IMR-90 (cell line): ENCODE results near the gene ALLC. TPM values are rescaled to one million over a fixed set of nuclear protein-coding genes. Genes with fewer than 3 reads are reported as not detected.

ENCODE experiments used
- ATAC-seq: fragments of 200-7000 bp; cut with Tn5 transposase; 2 replicates; pipeline ENCODE4 v1.9.1; 2020; ENCODE audit warnings: low read depth, mild to moderate bottlenecking, moderate library complexity
- BruUV-seq: library from RNA; stranded (reverse); fragments of 400-500 nt; replicated peaks from 2 replicates; lab custom pipeline; 2021; lab: Mats Ljungman, UMichigan
- CTCF ChIA-PET: fragments of 300-600 bp; formaldehyde crosslinking; extraction: SDS; loops from one replicate; lab custom pipeline; 2021; ENCODE audit warnings: antibody characterized with exemption; lab: Yijun Ruan, JAX
- POLR2A ChIA-PET: fragments of 300-600 bp; sonication (Branson Sonifier 250); formaldehyde crosslinking; loops from one replicate; lab custom pipeline; 2022; ENCODE audit warnings: antibody characterized with exemption; ENCODE audit not compliant: unreplicated experiment; lab: Charles Lee
- DNase-seq: peaks from one replicate; pipeline ENCODE4 v3.0.0; 2013
- H2AFZ ChIP-seq: replicated peaks from 2 replicates; pipeline ENCODE3; 2013; ENCODE audit warnings: low read length, mild to moderate bottlenecking; ENCODE audit not compliant: poor library complexity
- H2AK5ac ChIP-seq: 2 replicates; pipeline ENCODE4 v1.6.1; 2013; ENCODE audit warnings: low read depth, low read length, inconsistent platforms
- H2AK9ac ChIP-seq: replicated peaks from 2 replicates; pipeline ENCODE3; 2013; ENCODE audit warnings: mild to moderate bottlenecking, low read depth, low read length, moderate library complexity; ENCODE audit not compliant: poor library complexity
- H2BK120ac ChIP-seq: 2 replicates; pipeline ENCODE4 v1.6.1; 2013; ENCODE audit warnings: low read depth, low read length, inconsistent platforms
- H2BK15ac ChIP-seq: 3 replicates; pipeline ENCODE4 v1.6.1; 2013; ENCODE audit warnings: low read depth, low read length, inconsistent platforms
- H2BK20ac ChIP-seq: 2 replicates; pipeline ENCODE4 v1.6.1; 2013; ENCODE audit warnings: low read depth, mild to moderate bottlenecking, inconsistent platforms, low read length, moderate library complexity
- H2BK5ac ChIP-seq: 2 replicates; pipeline ENCODE4 v1.6.1; 2013; ENCODE audit warnings: mild to moderate bottlenecking, low read depth, low read length, inconsistent platforms; ENCODE audit not compliant: poor library complexity, severe bottlenecking
- H3K14ac ChIP-seq: replicated peaks from 2 replicates; pipeline ENCODE4 v1.6.1; 2013; ENCODE audit warnings: low read depth, low read length, inconsistent platforms
- H3K18ac ChIP-seq: 2 replicates; pipeline ENCODE4 v1.6.1; 2013; ENCODE audit warnings: low read depth, low read length, control low read depth
- H3K23ac ChIP-seq: 2 replicates; pipeline ENCODE4 v1.6.1; 2013; ENCODE audit warnings: low read depth, low read length, inconsistent platforms
- H3K27ac ChIP-seq: 2 replicates; pipeline ENCODE4 v1.5.1; 2013; ENCODE audit warnings: mild to moderate bottlenecking, control low read depth, low read length; ENCODE audit not compliant: insufficient read depth
- H3K27me3 ChIP-seq: 2 replicates; pipeline ENCODE4 v1.6.1; 2013; ENCODE audit warnings: low read length; ENCODE audit not compliant: control insufficient read depth, insufficient read depth
- H3K36me3 ChIP-seq: 2 replicates; pipeline ENCODE4 v1.6.1; 2013; ENCODE audit warnings: low read length, mixed read lengths; ENCODE audit not compliant: control insufficient read depth, insufficient read depth
- H3K4ac ChIP-seq: 2 replicates; pipeline ENCODE4 v1.6.1; 2013; ENCODE audit warnings: low read depth, low read length, inconsistent platforms
- H3K4me1 ChIP-seq: 2 replicates; pipeline ENCODE4 v1.6.1; 2013; ENCODE audit warnings: low read length, mixed read lengths; ENCODE audit not compliant: control insufficient read depth, insufficient read depth
- H3K4me2 ChIP-seq: 2 replicates; pipeline ENCODE4 v1.6.1; 2013; ENCODE audit warnings: low read depth, mild to moderate bottlenecking, control low read depth, low read length, moderate library complexity
- H3K4me3 ChIP-seq: 2 replicates; pipeline ENCODE4 v1.5.1; 2013; ENCODE audit warnings: low read depth, mild to moderate bottlenecking, control low read depth, low read length, moderate library complexity; ENCODE audit not compliant: insufficient read depth
- H3K56ac ChIP-seq: 2 replicates; pipeline ENCODE4 v1.6.1; 2013; ENCODE audit warnings: low read length, inconsistent platforms; ENCODE audit not compliant: insufficient read depth; ENCODE audit errors: extremely low read depth
- H3K79me1 ChIP-seq, 2 experiments: 2 replicates each; pipeline ENCODE4 v1.6.1; 2013; ENCODE audit warnings: low read length in 2 of 2, inconsistent platforms in 1 of 2, low read depth in 1 of 2
- H3K9ac ChIP-seq: 2 replicates; pipeline ENCODE4 v1.6.1; 2013; ENCODE audit warnings: low read depth, low read length, control low read depth
- H3K9me1 ChIP-seq: 2 replicates; pipeline ENCODE4 v1.6.1; 2013; ENCODE audit warnings: low read length, inconsistent platforms; ENCODE audit not compliant: insufficient read depth
- H3K9me3 ChIP-seq: 2 replicates; pipeline ENCODE4 v1.6.1; 2013; ENCODE audit warnings: low read length; ENCODE audit not compliant: control insufficient read depth, insufficient read depth
- H4K20me1 ChIP-seq: 2 replicates; pipeline ENCODE4 v1.6.1; 2013; ENCODE audit warnings: low read length, inconsistent platforms; ENCODE audit not compliant: insufficient read depth
- H4K5ac ChIP-seq: 2 replicates; pipeline ENCODE4 v1.6.1; 2013; ENCODE audit warnings: mild to moderate bottlenecking, low read depth, low read length, control low read depth
- H4K8ac ChIP-seq, 2 experiments: 2 replicates each; pipeline ENCODE4 v1.6.1; 2013; ENCODE audit warnings: low read depth in 2 of 2, low read length in 2 of 2, control low read depth in 1 of 2, inconsistent platforms in 1 of 2
- H4K91ac ChIP-seq: 2 replicates; pipeline ENCODE4 v1.6.1; 2013; ENCODE audit warnings: low read depth, low read length, inconsistent platforms; ENCODE audit not compliant: insufficient read depth
- BHLHE40 ChIP-seq: fragments of 150-350 bp; IDR thresholded peaks from 2 replicates; pipeline ENCODE4 v1.6.1; 2016; ENCODE audit warnings: mild to moderate bottlenecking, low read depth, low read length
- CEBPB ChIP-seq: IDR thresholded peaks from 2 replicates; pipeline ENCODE4 v1.6.1; 2012; ENCODE audit warnings: low read depth, low read length, improper control_type of control experiment
- CHD1 ChIP-seq: IDR thresholded peaks from 2 replicates; pipeline ENCODE4 v1.6.1; 2012; ENCODE audit warnings: low read depth, low read length, improper control_type of control experiment
- FOS ChIP-seq: fragments of 150-350 bp; IDR thresholded peaks from 2 replicates; pipeline ENCODE4 v1.6.1; 2016; ENCODE audit warnings: low read depth, low read length
- MAFK ChIP-seq: IDR thresholded peaks from 2 replicates; pipeline ENCODE4 v1.6.1; 2012; ENCODE audit warnings: low read depth, low read length, improper control_type of control experiment
- MAZ ChIP-seq: IDR thresholded peaks from 2 replicates; pipeline ENCODE4 v1.6.1; 2012; ENCODE audit warnings: low read depth, mild to moderate bottlenecking, low read length, improper control_type of control experiment, moderate library complexity, borderline replicate concordance
- MXI1 ChIP-seq: IDR thresholded peaks from 2 replicates; pipeline ENCODE4 v1.6.1; 2012; ENCODE audit warnings: low read depth, mild to moderate bottlenecking, low read length, moderate library complexity, borderline replicate concordance
- NFE2L2 ChIP-seq: fragments of 150-350 bp; IDR thresholded peaks from 2 replicates; pipeline ENCODE4 v1.6.1; 2016; ENCODE audit warnings: low read depth, mild to moderate bottlenecking, low read length
- POLR2A ChIP-seq: IDR thresholded peaks from 2 replicates; pipeline ENCODE4 v1.6.1; 2012; ENCODE audit warnings: mild to moderate bottlenecking, low read depth, low read length
- RAD21 ChIP-seq: IDR thresholded peaks from 2 replicates; pipeline ENCODE4 v1.6.1; 2012; ENCODE audit warnings: low read length, improper control_type of control experiment
- RCOR1 ChIP-seq: IDR thresholded peaks from 2 replicates; pipeline ENCODE4 v1.6.1; 2012; ENCODE audit warnings: mild to moderate bottlenecking, low read length, improper control_type of control experiment; ENCODE audit not compliant: insufficient replicate concordance
- RFX5 ChIP-seq: IDR thresholded peaks from 2 replicates; pipeline ENCODE4 v1.8.0; 2012; ENCODE audit warnings: low read depth, mild to moderate bottlenecking, low read length, moderate library complexity
- SMC3 ChIP-seq: fragments of 150-350 bp; IDR thresholded peaks from 2 replicates; pipeline ENCODE4 v1.6.1; 2016; ENCODE audit warnings: low read depth, mild to moderate bottlenecking, antibody characterized with exemption, low read length, moderate library complexity
- WGBS, 2 experiments: methylation state at CpG; one replicate each; pipeline versions ENCODE4 v1.1.5 to v1.1.7; 2013; ENCODE audit warnings: missing lambda C conversion rate in 2 of 2; ENCODE audit not compliant: insufficient read length in 1 of 2; ENCODE audit errors: extremely low coverage in 2 of 2; 5-methylcytosine and 5-hydroxymethylcytosine counted together
- dilution Hi-C: fragments of 300-500 bp; cut with HindIII; formaldehyde crosslinking; loops from one replicate; pipeline ENCODE4 v1.14.3; 2018; ENCODE audit warnings: low sequenced_read_pairs; ENCODE audit not compliant: unreplicated experiment
- in situ Hi-C: fragments of 300-500 bp; cut with MboI; formaldehyde crosslinking; loops from 3 replicates; pipeline ENCODE4 v1.14.3; 2019; ENCODE audit warnings: low sequenced_read_pairs, inconsistent platforms, mixed read lengths
- intact Hi-C: fragments of 100-400 bp; cut with micrococcal nuclease; formaldehyde crosslinking; loops from 2 replicates; pipeline ENCODE4 v1.10.0; 2022
- polyA plus RNA-seq, 3 experiments: library from polyadenylated mRNA; depleted of rRNA; stranded (reverse); fragments of >200 nt; gene quantifications; 2 replicates each; pipeline ENCODE4 v1.2.3, GENCODE V29; 2012; ENCODE audit warnings: low replicate concordance in 1 of 3
- total RNA-seq: library from RNA; depleted of rRNA; stranded (reverse); fragments of >200 nt; gene quantifications from 2 replicates; pipeline ENCODE4 v1.2.3, GENCODE V29; 2012
- TF ChIP-seq, protein P1 (sequence below): fragments of 150-350 bp; IDR thresholded peaks from 2 replicates; pipeline ENCODE4 v1.6.1; 2017; ENCODE audit warnings: mild to moderate bottlenecking, antibody characterized with exemption, low read length, low read depth
- TF ChIP-seq, protein P2 (sequence below): conservative IDR thresholded peaks from 2 replicates; pipeline ENCODE4 v1.5.1; 2012; ENCODE audit warnings: mild to moderate bottlenecking, low read depth, low read length, improper control_type of control experiment
- TF ChIP-seq, protein P3 (sequence below): fragments of 150-350 bp; IDR thresholded peaks from 2 replicates; pipeline ENCODE4 v1.6.1; 2016; ENCODE audit warnings: low read depth, mild to moderate bottlenecking, low read length, moderate library complexity, borderline replicate concordance

The ALLC gene
- total and polyA plus RNA-seq, 2 of the 4 experiments (the other 2 are of a cell fraction) = not detected

DNA sequence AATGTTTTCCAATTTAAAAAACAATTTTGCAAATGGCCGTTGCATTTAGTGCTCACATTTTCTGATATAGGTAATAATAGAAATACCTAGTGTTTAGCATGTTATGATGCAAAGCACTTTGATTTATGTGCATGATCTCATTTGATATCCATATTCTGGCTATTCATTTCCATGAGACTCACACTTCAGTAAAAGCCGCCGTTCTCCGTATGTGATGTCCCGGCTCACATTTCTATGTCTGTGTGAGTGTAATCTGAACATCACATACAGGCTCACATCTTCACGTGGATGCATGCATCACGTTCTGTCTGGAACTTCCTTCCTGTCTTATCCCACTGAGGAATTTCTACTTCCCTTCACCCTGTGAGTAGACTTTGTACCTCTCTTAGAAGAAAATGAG lies 91.2 kb downstream of the ALLC start:
- Histone ChIP-seq H2BK120ac (no peak overlapping the region), H3K9me1 (no peaks in the 10 kb centered on the region), H2BK20ac (no peak overlapping the region), H3K9ac (no peak overlapping the region), H4K20me1 (no peaks in the 10 kb centered on the region), H2BK5ac (no peak overlapping the region), H2AFZ (no peak overlapping the region), H3K36me3 (no peaks in the 10 kb centered on the region), H3K27ac (no peak overlapping the region), H2BK15ac (no peak overlapping the region), H3K27me3 (no peaks in the 10 kb centered on the region; the same call in 1 of the 2 replicates), H3K4me1 (peaks cover 1% of the 10 kb centered on the region; the same call in 1 of the 2 replicates), H3K79me1 (no peaks in the 10 kb centered on the region), H4K91ac (no peak overlapping the region), H3K9me3 (no peaks in the 10 kb centered on the region), H2AK9ac (no peak overlapping the region), H3K23ac (no peak overlapping the region), H3K14ac (no peak overlapping the region), H3K4ac (no peak overlapping the region), H3K4me3 (no peak overlapping the region), H2AK5ac (no peak overlapping the region), H4K5ac (no peak overlapping the region), H3K4me2 (no peak overlapping the region), H3K56ac (no peak overlapping the region), H3K18ac (no peak overlapping the region), H4K8ac (no peak overlapping the region)
- WGBS, 2 experiments = no CpG with 5 or more reads among the region's 7 CpGs
- CTCF ChIA-PET = interaction anchor here (0.8 kb wide), 1 partner anchor 31 kb away, joined by 4 read pairs; no protein-coding TSS in a partner anchor
- BruUV-seq = no TSS peak
- dilution Hi-C loops (no loop called here), intact Hi-C loops (no loop called here), in situ Hi-C loops (no loop called here)
- TF ChIP-seq MAZ = no peak
- TF ChIP-seq, protein P1, sequence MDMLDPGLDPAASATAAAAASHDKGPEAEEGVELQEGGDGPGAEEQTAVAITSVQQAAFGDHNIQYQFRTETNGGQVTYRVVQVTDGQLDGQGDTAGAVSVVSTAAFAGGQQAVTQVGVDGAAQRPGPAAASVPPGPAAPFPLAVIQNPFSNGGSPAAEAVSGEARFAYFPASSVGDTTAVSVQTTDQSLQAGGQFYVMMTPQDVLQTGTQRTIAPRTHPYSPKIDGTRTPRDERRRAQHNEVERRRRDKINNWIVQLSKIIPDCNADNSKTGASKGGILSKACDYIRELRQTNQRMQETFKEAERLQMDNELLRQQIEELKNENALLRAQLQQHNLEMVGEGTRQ = no peak
- no peak for TF ChIP-seq RCOR1
- TF ChIP-seq, protein P2, sequence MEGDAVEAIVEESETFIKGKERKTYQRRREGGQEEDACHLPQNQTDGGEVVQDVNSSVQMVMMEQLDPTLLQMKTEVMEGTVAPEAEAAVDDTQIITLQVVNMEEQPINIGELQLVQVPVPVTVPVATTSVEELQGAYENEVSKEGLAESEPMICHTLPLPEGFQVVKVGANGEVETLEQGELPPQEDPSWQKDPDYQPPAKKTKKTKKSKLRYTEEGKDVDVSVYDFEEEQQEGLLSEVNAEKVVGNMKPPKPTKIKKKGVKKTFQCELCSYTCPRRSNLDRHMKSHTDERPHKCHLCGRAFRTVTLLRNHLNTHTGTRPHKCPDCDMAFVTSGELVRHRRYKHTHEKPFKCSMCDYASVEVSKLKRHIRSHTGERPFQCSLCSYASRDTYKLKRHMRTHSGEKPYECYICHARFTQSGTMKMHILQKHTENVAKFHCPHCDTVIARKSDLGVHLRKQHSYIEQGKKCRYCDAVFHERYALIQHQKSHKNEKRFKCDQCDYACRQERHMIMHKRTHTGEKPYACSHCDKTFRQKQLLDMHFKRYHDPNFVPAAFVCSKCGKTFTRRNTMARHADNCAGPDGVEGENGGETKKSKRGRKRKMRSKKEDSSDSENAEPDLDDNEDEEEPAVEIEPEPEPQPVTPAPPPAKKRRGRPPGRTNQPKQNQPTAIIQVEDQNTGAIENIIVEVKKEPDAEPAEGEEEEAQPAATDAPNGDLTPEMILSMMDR = no peak
- no peak for TF ChIP-seq CEBPB
- no peak for TF ChIP-seq MAFK
- TF ChIP-seq, protein P3, sequence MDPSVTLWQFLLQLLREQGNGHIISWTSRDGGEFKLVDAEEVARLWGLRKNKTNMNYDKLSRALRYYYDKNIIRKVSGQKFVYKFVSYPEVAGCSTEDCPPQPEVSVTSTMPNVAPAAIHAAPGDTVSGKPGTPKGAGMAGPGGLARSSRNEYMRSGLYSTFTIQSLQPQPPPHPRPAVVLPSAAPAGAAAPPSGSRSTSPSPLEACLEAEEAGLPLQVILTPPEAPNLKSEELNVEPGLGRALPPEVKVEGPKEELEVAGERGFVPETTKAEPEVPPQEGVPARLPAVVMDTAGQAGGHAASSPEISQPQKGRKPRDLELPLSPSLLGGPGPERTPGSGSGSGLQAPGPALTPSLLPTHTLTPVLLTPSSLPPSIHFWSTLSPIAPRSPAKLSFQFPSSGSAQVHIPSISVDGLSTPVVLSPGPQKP = no peak
- TF ChIP-seq SMC3 = no peak
- no peak for TF ChIP-seq FOS
- TF ChIP-seq CHD1 = no peak
- TF ChIP-seq BHLHE40 = no peak
- no peak for TF ChIP-seq RAD21
- TF ChIP-seq RFX5 = no peak
- TF ChIP-seq MXI1 = no peak
- TF ChIP-seq NFE2L2 = no peak
- TF ChIP-seq POLR2A = no peak
- DNase-seq (no peak), ATAC-seq (no peak)
- POLR2A ChIA-PET = no interaction called here
